Measurements from ENCODE around the gene LMCD1.

DNA sequence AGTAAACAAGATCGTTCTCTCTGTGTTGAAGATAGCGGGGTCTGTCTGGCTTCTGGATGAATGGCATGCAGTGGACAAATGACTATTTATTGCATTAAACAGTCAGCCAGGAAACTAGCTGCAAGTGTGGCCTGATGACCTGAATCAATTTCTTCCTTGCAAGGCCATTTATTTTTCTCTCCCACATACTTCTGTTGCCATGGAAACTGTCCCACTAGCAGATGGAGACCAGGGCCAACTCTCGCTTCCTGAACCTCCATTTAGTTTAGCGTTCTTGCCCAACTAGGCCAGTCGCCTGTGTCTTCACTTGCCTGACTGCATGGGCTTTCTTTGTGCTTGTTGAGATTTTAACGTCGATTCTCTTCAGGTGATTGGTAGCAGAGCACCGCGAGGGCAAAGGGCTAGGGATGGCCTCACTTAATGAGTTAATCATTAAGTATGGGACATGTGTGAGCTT, 27.6 kb downstream of the LMCD1 start:
- TF ChIP-seq CTCF (IDR thresholded peaks at IDR 0.05) (no peak), POLR2A (IDR thresholded peaks at IDR 0.05) (no peak), POLR2AphosphoS5 (IDR thresholded peaks at IDR 0.05) (no peak)

All from sigmoid colon (tissue), 4 donors.